Transverse colon (tissue), 4 donors: Measurements from ENCODE around the gene MEDAG.

Source experiments
- POLR2A ChIP-seq: fragments of 450-650 bp; IDR thresholded peaks from one replicate; pipeline ENCODE4 v1.6.1; 2016; ENCODE audit warnings: antibody characterized with exemption, mild to moderate bottlenecking, moderate library complexity
- POLR2AphosphoS5 ChIP-seq, 3 donors: sonication (generic); formaldehyde crosslinking; IDR thresholded peaks; one replicate each; pipeline ENCODE4 v1.6.1; 2016; ENCODE audit warnings: antibody characterized with exemption in 3 of 3
- TF ChIP-seq, protein P1 (sequence below), 5 experiments: fragments of 200-600 bp in 3 of 5; fragments of 450-650 bp in 2 of 5; sonication (generic) in 3 of 5; IDR thresholded peaks; 1 replicate in 2 of 5; 2 replicates in 3 of 5; pipeline ENCODE4 v1.5.1; 2016 to 2017; ENCODE audit warnings: antibody characterized with exemption in 5 of 5, inconsistent platforms in 3 of 5, mild to moderate bottlenecking in 2 of 5, moderate library complexity in 1 of 5

DNA sequence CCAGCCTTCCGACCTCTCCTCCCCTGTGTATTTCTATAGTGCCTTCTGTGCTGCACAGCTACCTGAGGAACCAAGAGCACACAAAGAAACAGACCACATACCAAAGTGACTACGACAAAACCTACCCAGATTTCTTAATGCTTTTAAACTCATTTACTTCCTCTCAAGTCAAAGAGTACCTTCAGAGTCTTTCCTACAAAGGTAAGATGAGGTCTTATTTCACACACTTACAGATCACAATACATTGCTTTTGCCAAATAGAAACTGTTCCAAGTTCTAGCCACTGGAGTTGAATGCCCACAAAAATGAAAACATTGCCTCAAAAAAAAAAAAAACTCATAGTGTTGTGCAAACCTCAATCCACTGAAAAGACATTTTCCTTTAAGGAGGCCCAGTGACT lies 62.8 kb downstream of the MEDAG start:
- TF ChIP-seq, protein P1, sequence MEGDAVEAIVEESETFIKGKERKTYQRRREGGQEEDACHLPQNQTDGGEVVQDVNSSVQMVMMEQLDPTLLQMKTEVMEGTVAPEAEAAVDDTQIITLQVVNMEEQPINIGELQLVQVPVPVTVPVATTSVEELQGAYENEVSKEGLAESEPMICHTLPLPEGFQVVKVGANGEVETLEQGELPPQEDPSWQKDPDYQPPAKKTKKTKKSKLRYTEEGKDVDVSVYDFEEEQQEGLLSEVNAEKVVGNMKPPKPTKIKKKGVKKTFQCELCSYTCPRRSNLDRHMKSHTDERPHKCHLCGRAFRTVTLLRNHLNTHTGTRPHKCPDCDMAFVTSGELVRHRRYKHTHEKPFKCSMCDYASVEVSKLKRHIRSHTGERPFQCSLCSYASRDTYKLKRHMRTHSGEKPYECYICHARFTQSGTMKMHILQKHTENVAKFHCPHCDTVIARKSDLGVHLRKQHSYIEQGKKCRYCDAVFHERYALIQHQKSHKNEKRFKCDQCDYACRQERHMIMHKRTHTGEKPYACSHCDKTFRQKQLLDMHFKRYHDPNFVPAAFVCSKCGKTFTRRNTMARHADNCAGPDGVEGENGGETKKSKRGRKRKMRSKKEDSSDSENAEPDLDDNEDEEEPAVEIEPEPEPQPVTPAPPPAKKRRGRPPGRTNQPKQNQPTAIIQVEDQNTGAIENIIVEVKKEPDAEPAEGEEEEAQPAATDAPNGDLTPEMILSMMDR (IDR thresholded peaks at IDR 0.05): no peak
- no peak for TF ChIP-seq POLR2AphosphoS5 (IDR thresholded peaks at IDR 0.05)
- TF ChIP-seq POLR2A: no peak
